ENCODE results near the gene CDKL5. TPM values are rescaled to one million over a fixed set of nuclear protein-coding genes. Genes with fewer than 3 reads are reported as not detected.

CDKL5 gene
- total RNA-seq, 6 experiments from 2014 or later = 5.6 to 5.9 (median 5.8) TPM

GRCh38 chrX:18542131-18542530 lies 116.7 kb downstream of the CDKL5 start:
- Mint-ChIP-seq H3K9me3 (no peaks in the 10 kb centered on the region), H3K4me3 (no peak overlapping the region), H3K27ac (no peak overlapping the region), H3K27me3 (ENCODE audit: insufficient read depth) (no peaks in the 10 kb centered on the region), H3K36me3 (ENCODE audit: low read depth) (no peaks in the 10 kb centered on the region), H3K4me1 (ENCODE audit: low read depth) (no peaks in the 10 kb centered on the region)
- DNase-seq = no peak
- TF ChIP-seq CTCF (IDR thresholded peaks at IDR 0.05) = no peak

DNA sequence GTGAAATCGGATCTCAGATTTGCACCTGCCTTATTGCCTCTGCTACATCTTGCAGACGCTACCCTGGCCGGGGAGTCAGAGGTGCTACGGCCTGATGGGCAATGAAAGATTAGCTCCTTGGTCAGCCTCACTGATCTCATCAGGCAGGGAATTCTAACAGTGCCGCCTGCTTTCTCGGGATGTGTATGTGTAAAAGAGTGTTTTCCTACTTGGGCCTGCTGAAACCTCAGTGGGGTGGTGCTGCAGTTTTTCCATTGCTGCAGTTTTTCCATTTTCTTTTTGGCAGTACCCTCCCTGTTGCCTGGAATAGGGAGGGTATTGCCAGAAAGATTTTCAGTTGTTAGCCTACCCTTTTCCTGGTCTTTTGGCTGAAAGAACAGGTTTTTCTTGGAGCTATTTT lies 117.5 kb downstream of the CDKL5 start:
- no peaks in the 10 kb centered on the region for H3K9me3 Mint-ChIP-seq
- no peak for DNase-seq
- H3K36me3 Mint-ChIP-seq (ENCODE audit: low read depth) = no peaks in the 10 kb centered on the region
- no peaks in the 10 kb centered on the region; the same call in 1 of the 2 replicates for H3K27me3 Mint-ChIP-seq (ENCODE audit: insufficient read depth)
- TF ChIP-seq CTCF (IDR thresholded peaks at IDR 0.05) = no peak
- no peak overlapping the region for H3K4me3 Mint-ChIP-seq
- H3K4me1 Mint-ChIP-seq (ENCODE audit: low read depth) = no peaks in the 10 kb centered on the region
- H3K27ac Mint-ChIP-seq = no peak overlapping the region

DNA sequence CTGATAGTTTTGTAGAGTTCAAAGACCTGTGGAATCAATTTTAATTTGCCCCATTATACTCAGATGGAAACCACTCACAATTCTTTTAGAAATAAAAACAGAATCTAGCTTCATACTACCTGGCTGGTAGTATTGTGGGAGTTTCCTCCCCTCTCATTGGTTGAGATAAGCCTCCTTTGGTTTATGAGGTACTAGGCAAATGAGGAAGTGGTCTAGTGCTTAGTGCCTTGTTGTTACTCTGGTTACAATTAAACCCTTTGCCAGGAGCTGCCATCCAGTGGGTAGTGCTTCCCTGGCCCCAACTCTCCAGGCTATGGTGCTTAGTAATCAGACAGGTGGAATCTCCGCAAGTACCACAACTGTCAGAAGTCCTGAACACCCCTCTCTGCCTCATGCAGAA lies 118.3 kb downstream of the CDKL5 start:
- no peaks in the 10 kb centered on the region for H3K9me3 Mint-ChIP-seq
- H3K4me1 Mint-ChIP-seq (ENCODE audit: low read depth) = no peaks in the 10 kb centered on the region
- no peaks in the 10 kb centered on the region for H3K36me3 Mint-ChIP-seq (ENCODE audit: low read depth)
- no peaks in the 10 kb centered on the region; the same call in 1 of the 2 replicates for H3K27me3 Mint-ChIP-seq (ENCODE audit: insufficient read depth)
- H3K27ac Mint-ChIP-seq = no peak overlapping the region
- DNase-seq = no peak
- H3K4me3 Mint-ChIP-seq = no peak overlapping the region
- TF ChIP-seq CTCF (IDR thresholded peaks at IDR 0.05) = no peak

- TF ChIP-seq CTCF (IDR thresholded peaks at IDR 0.05) = no peak
- Mint-ChIP-seq H3K9me3 (no peaks in the 10 kb centered on the region), H3K27me3 (ENCODE audit: insufficient read depth) (no peaks in the 10 kb centered on the region; the same call in 1 of the 2 replicates), H3K4me1 (ENCODE audit: low read depth) (peaks cover 6% of the 10 kb centered on the region; the same call in 1 of the 2 replicates), H3K36me3 (ENCODE audit: low read depth) (no peaks in the 10 kb centered on the region), H3K4me3 (no peak overlapping the region), H3K27ac (no peak overlapping the region)
- DNase-seq = no peak
These were observed 120.4 kb downstream of the CDKL5 start for GRCh38 chrX:18545771-18546170.

DNA sequence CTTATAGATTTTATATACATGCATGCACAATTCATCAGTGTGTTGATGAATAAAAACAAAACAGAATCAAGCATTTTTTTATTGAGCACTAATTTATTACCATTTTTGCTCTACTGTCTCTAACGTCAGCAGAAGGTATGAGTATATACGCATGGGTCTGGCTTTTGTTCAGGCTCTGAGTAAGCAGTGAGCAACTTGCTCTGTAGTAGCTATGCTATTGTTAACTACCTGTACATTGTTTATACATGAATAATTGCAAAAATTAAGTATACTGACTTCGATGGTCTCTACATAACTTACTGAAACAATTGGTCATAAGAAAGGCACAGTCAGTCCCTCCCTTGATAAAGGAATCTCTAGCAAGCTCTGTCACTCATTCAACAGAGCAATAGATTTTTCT lies 123.6 kb downstream of the CDKL5 start:
- H3K27ac Mint-ChIP-seq = no peak overlapping the region
- no peak for DNase-seq
- no peaks in the 10 kb centered on the region for H3K9me3 Mint-ChIP-seq
- H3K4me1 Mint-ChIP-seq (ENCODE audit: low read depth) = peaks cover 6% of the 10 kb centered on the region; the same call in 1 of the 2 replicates
- H3K4me3 Mint-ChIP-seq = no peak overlapping the region
- H3K36me3 Mint-ChIP-seq (ENCODE audit: low read depth) = no peaks in the 10 kb centered on the region
- H3K27me3 Mint-ChIP-seq (ENCODE audit: insufficient read depth) = no peaks in the 10 kb centered on the region; the same call in 1 of the 2 replicates
- TF ChIP-seq CTCF (IDR thresholded peaks at IDR 0.05) = no peak

- peaks cover 6% of the 10 kb centered on the region; the same call in 1 of the 2 replicates for H3K4me1 Mint-ChIP-seq (ENCODE audit: low read depth)
- H3K27ac Mint-ChIP-seq = no peak overlapping the region
- no peaks in the 10 kb centered on the region; the same call in 1 of the 2 replicates for H3K27me3 Mint-ChIP-seq (ENCODE audit: insufficient read depth)
- H3K9me3 Mint-ChIP-seq = no peaks in the 10 kb centered on the region
- H3K4me3 Mint-ChIP-seq = no peak overlapping the region
- TF ChIP-seq CTCF (IDR thresholded peaks at IDR 0.05) = no peak
- H3K36me3 Mint-ChIP-seq (ENCODE audit: low read depth) = no peaks in the 10 kb centered on the region
- no peak for DNase-seq
These were observed 124.2 kb downstream of the CDKL5 start for GRCh38 chrX:18549643-18550042.
